ENCODE measurements around the gene SUMO3.

- TF ChIP-seq, protein P1, sequence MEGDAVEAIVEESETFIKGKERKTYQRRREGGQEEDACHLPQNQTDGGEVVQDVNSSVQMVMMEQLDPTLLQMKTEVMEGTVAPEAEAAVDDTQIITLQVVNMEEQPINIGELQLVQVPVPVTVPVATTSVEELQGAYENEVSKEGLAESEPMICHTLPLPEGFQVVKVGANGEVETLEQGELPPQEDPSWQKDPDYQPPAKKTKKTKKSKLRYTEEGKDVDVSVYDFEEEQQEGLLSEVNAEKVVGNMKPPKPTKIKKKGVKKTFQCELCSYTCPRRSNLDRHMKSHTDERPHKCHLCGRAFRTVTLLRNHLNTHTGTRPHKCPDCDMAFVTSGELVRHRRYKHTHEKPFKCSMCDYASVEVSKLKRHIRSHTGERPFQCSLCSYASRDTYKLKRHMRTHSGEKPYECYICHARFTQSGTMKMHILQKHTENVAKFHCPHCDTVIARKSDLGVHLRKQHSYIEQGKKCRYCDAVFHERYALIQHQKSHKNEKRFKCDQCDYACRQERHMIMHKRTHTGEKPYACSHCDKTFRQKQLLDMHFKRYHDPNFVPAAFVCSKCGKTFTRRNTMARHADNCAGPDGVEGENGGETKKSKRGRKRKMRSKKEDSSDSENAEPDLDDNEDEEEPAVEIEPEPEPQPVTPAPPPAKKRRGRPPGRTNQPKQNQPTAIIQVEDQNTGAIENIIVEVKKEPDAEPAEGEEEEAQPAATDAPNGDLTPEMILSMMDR (conservative IDR thresholded peaks at IDR 0.05) = no peak
- no peak for TF ChIP-seq EZH2 (IDR thresholded peaks at IDR 0.05; ENCODE audit: low read depth)
Observed at GRCh38 chr21:44783020-44783696, 34.7 kb downstream of the SUMO3 start.

Data from PC-9 (cell line).